DMS79 (cell line): ENCODE data around the gene MON1B.

Experiments used
- DNase-seq: peaks from one replicate; lab custom pipeline; 2025; lab: John Stamatoyannopoulos, UW

The MON1B gene

DNA sequence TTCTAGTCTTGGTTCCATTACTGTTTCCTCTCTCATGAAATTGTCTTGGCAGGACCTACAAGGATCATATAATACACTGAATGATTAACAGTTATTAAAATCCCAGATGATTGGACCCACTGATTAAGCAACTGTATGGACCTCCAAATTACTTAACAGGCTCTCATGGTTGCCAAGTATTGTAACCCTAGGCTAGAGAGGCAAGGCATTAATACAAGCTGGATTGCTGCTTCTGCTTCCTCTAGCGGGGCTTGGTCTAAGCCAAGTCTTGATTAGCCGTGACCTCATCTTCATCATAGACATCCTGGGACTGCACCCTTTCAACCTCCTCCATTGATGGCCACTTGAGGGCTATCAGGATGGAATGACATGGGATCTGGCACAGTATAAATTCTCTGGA, 55.2 kb downstream of the MON1B start:
- DNase-seq: no peak

DNA sequence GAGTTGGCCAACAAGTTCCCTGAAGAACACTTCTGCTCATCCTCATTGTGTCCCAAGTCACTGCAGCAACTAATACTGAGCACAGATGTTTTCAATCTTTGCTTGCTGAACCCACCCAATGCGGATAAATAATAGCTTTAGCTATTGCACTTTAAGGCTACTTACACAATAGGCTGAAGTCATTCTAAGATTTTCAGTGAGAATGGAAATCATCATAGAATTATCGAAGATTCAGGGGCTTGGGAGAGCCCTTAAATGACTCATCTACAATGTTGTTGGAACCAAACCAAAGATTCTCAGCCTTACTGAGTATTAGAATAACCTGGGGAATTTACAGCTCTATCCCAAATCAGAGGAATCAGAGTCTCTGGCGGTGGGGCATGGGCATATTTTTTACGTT, 59.4 kb downstream of the MON1B start:
- DNase-seq: no peak
